ENCODE results near the gene PCDHB3.

DNA sequence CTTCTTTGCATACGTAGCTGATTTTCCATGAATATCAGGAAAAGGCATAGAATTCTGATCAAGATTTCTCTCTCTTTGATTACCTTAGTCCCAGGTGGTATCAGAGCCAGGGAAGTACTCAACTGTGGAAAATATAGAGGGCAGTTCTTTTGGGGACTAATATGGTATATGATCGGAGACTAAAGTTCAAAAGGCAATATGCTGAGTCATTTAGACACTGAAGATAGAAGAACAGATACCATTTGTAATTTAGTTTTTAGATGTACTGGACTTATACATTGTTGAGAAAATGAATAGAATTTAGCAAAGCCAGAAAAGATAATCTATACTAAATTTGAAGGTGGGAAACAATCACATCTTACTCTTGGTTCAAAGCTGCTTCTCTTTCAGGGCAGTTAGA, 5.1 kb downstream of the PCDHB3 start:
- TF ChIP-seq, protein P1, sequence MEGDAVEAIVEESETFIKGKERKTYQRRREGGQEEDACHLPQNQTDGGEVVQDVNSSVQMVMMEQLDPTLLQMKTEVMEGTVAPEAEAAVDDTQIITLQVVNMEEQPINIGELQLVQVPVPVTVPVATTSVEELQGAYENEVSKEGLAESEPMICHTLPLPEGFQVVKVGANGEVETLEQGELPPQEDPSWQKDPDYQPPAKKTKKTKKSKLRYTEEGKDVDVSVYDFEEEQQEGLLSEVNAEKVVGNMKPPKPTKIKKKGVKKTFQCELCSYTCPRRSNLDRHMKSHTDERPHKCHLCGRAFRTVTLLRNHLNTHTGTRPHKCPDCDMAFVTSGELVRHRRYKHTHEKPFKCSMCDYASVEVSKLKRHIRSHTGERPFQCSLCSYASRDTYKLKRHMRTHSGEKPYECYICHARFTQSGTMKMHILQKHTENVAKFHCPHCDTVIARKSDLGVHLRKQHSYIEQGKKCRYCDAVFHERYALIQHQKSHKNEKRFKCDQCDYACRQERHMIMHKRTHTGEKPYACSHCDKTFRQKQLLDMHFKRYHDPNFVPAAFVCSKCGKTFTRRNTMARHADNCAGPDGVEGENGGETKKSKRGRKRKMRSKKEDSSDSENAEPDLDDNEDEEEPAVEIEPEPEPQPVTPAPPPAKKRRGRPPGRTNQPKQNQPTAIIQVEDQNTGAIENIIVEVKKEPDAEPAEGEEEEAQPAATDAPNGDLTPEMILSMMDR (IDR thresholded peaks at IDR 0.05): no peak
- no peak for TF ChIP-seq POLR2A (IDR thresholded peaks at IDR 0.05)
